SK-N-SH treated with all-trans-retinoic acid at 6 μM for 48 hours (cell line): ENCODE results near the gene PADI2.

Source experiments
- ATAC-seq: fragments of 200-7000 bp; cut with Tn5 transposase; 3 replicates; pipeline ENCODE4 v1.9.1; 2020; ENCODE audit warnings: mild to moderate bottlenecking, moderate library complexity
- ARNTL ChIP-seq: fragments of 450-650 bp; formaldehyde crosslinking; IDR thresholded peaks from 2 replicates; pipeline ENCODE4 v1.5.0; 2020; ENCODE audit warnings: low read depth, mild to moderate bottlenecking, moderate library complexity, borderline replicate concordance
- BACH2 ChIP-seq: fragments of 250-450 bp; sonication (Bioruptor Pico); IDR thresholded peaks from 2 replicates; pipeline ENCODE4 v1.9.0; 2021; ENCODE audit warnings: mild to moderate bottlenecking, borderline replicate concordance
- CSDC2 ChIP-seq: fragments of 250-450 bp; sonication (Bioruptor Pico); IDR thresholded peaks from 2 replicates; pipeline ENCODE4 v1.5.0; 2020; ENCODE audit warnings: mild to moderate bottlenecking, moderate library complexity
- ESRRG ChIP-seq: fragments of 250-450 bp; sonication (Bioruptor Pico); IDR thresholded peaks from 2 replicates; pipeline ENCODE4 v1.6.1; 2021; ENCODE audit warnings: mild to moderate bottlenecking
- ISL1 ChIP-seq: fragments of 250-450 bp; sonication (Bioruptor Pico); IDR thresholded peaks from 2 replicates; pipeline ENCODE4 v2.1.2; 2022; ENCODE audit warnings: mild to moderate bottlenecking, moderate library complexity
- OSR1 ChIP-seq: fragments of 250-450 bp; sonication (Bioruptor Pico); IDR thresholded peaks from 2 replicates; pipeline ENCODE4 v1.8.0; 2022; ENCODE audit warnings: moderate library complexity, mild to moderate bottlenecking, inconsistent platforms
- RARB ChIP-seq: fragments of 250-450 bp; sonication (Bioruptor Pico); IDR thresholded peaks from 2 replicates; pipeline ENCODE4 v1.8.0; 2021; ENCODE audit warnings: mild to moderate bottlenecking, moderate library complexity
- TOX ChIP-seq: fragments of 250-450 bp; sonication (Bioruptor Pico); IDR thresholded peaks from 2 replicates; pipeline ENCODE4 v1.8.0; 2021; ENCODE audit warnings: mild to moderate bottlenecking, moderate library complexity, borderline replicate concordance
- ZC3H10 ChIP-seq: fragments of 250-450 bp; sonication (Bioruptor Pico); IDR thresholded peaks from 2 replicates; pipeline ENCODE4 v1.5.1; 2021; ENCODE audit warnings: mild to moderate bottlenecking, moderate library complexity
- ZFP3 ChIP-seq: fragments of 250-450 bp; sonication (Bioruptor Pico); IDR thresholded peaks from 2 replicates; pipeline ENCODE4 v1.5.0; 2020; ENCODE audit warnings: mild to moderate bottlenecking, moderate library complexity
- ZFP30 ChIP-seq: fragments of 450-650 bp; formaldehyde crosslinking; IDR thresholded peaks from 2 replicates; pipeline ENCODE4 v1.5.0; 2022; ENCODE audit warnings: mild to moderate bottlenecking, moderate library complexity
- ZNF565 ChIP-seq: fragments of 450-650 bp; formaldehyde crosslinking; conservative IDR thresholded peaks from 2 replicates; pipeline ENCODE4 v1.5.0; 2020; ENCODE audit warnings: low read depth, mild to moderate bottlenecking, moderate library complexity
- ZNF8 ChIP-seq: fragments of 450-650 bp; formaldehyde crosslinking; IDR thresholded peaks from 2 replicates; pipeline ENCODE4 v1.5.0; 2020; ENCODE audit warnings: mild to moderate bottlenecking, moderate library complexity
- TF ChIP-seq, protein P1 (sequence below): fragments of 250-450 bp; sonication (Bioruptor Pico); IDR thresholded peaks from 2 replicates; pipeline ENCODE4 v1.5.1; 2020; ENCODE audit warnings: low read depth, mild to moderate bottlenecking, moderate library complexity
- TF ChIP-seq, protein P2 (sequence below): fragments of 250-450 bp; sonication (Bioruptor Pico); IDR thresholded peaks from 2 replicates; pipeline ENCODE4 v1.5.1; 2021; ENCODE audit warnings: mild to moderate bottlenecking, moderate library complexity
- TF ChIP-seq, protein P3 (sequence below): fragments of 250-450 bp; sonication (Bioruptor Pico); IDR thresholded peaks from 2 replicates; pipeline ENCODE4 v1.8.0; 2021; ENCODE audit warnings: low read depth, mild to moderate bottlenecking, moderate library complexity, borderline replicate concordance
- TF ChIP-seq, protein P4 (sequence below): fragments of 250-450 bp; sonication (Bioruptor Pico); IDR thresholded peaks from 2 replicates; pipeline ENCODE4 v1.8.0; 2020; ENCODE audit warnings: mild to moderate bottlenecking, moderate library complexity, borderline replicate concordance

Gene PADI2

DNA sequence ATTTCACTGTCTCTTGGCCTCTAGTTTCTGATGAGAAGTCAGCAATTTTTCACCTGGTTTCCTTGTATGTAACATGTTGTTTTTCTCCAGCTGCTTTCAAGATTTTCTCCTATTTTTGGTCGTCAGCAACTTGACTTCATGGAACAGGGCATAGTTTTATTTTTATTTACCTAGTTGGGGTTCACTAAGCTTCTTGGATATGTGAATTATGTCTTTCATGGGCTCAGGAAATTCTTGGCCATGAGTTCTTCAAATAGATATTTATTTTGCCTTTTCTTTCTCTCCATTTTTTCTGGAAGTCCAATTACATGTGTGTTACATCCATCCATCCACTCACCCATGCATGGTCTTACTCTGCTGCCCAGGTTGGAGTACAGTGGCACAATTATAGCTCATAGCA lies 79.1 kb downstream of the PADI2 start (continued):
- TF ChIP-seq, protein P1, sequence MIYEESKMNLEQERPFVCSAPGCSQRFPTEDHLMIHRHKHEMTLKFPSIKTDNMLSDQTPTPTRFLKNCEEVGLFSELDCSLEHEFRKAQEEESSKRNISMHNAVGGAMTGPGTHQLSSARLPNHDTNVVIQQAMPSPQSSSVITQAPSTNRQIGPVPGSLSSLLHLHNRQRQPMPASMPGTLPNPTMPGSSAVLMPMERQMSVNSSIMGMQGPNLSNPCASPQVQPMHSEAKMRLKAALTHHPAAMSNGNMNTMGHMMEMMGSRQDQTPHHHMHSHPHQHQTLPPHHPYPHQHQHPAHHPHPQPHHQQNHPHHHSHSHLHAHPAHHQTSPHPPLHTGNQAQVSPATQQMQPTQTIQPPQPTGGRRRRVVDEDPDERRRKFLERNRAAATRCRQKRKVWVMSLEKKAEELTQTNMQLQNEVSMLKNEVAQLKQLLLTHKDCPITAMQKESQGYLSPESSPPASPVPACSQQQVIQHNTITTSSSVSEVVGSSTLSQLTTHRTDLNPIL (CRISPR knock-in tag) = no peak
- no peak for TF ChIP-seq ZFP3 (CRISPR knock-in tag)
- TF ChIP-seq ISL1 (CRISPR knock-in tag) = no peak
- TF ChIP-seq ZC3H10 = no peak

DNA sequence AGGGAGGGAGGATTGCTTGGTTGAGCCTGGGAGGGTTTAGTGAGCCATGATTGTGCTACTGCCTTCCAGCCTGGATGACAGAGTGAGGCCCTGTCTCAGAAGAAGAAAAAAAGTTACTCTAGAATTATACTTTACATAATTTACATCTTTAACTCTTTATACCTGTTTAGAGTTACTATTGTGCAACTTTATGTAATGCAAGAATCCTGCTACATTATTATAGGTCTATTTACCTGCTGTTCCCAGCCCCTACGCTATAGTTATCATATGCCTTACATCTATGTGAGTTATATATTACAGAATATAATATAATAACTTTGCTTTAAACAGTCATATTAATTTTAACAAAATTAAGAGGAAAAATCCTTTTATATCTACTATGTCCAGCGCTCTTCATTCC lies 79.7 kb downstream of the PADI2 start:
- TF ChIP-seq ZNF8 (CRISPR knock-in tag) (no peak), ESRRG (CRISPR knock-in tag) (no peak), ZFP3 (CRISPR knock-in tag) (no peak), ISL1 (CRISPR knock-in tag) (no peak), ARNTL (CRISPR knock-in tag) (no peak), ZNF565 (CRISPR knock-in tag) (no peak), CSDC2 (CRISPR knock-in tag) (no peak), TOX (no peak), ZFP30 (no peak), OSR1 (CRISPR knock-in tag) (no peak), RARB (CRISPR knock-in tag) (no peak)
- TF ChIP-seq, protein P1 (CRISPR knock-in tag) = no peak
- TF ChIP-seq, protein P2, sequence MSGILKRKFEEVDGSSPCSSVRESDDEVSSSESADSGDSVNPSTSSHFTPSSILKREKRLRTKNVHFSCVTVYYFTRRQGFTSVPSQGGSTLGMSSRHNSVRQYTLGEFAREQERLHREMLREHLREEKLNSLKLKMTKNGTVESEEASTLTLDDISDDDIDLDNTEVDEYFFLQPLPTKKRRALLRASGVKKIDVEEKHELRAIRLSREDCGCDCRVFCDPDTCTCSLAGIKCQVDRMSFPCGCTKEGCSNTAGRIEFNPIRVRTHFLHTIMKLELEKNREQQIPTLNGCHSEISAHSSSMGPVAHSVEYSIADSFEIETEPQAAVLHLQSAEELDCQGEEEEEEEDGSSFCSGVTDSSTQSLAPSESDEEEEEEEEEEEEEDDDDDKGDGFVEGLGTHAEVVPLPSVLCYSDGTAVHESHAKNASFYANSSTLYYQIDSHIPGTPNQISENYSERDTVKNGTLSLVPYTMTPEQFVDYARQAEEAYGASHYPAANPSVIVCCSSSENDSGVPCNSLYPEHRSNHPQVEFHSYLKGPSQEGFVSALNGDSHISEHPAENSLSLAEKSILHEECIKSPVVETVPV (CRISPR knock-in tag) = no peak
- TF ChIP-seq, protein P3, sequence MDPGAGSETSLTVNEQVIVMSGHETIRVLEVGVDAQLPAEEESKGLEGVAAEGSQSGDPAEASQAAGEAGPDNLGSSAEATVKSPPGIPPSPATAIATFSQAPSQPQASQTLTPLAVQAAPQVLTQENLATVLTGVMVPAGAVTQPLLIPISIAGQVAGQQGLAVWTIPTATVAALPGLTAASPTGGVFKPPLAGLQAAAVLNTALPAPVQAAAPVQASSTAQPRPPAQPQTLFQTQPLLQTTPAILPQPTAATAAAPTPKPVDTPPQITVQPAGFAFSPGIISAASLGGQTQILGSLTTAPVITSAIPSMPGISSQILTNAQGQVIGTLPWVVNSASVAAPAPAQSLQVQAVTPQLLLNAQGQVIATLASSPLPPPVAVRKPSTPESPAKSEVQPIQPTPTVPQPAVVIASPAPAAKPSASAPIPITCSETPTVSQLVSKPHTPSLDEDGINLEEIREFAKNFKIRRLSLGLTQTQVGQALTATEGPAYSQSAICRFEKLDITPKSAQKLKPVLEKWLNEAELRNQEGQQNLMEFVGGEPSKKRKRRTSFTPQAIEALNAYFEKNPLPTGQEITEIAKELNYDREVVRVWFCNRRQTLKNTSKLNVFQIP (CRISPR knock-in tag) = no peak

DNA sequence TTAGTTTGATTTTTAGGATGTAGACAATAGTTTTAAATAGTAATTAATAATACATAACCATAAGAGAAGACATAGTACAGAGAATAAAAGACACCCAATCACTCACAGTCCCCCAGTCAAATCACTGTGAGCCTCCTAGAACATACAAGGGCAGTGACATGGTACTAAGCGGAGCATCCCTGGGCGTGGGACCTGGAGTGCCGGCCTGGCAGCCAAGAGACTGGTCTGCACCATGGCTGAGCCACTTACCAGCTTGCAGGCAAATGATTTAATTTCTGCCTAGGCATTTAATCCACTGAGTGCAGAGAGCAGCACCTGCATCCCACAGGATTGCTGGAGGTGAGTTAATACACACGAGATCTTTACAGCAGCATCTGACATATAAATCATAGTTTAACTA lies 85.8 kb downstream of the PADI2 start:
- TF ChIP-seq, protein P4, sequence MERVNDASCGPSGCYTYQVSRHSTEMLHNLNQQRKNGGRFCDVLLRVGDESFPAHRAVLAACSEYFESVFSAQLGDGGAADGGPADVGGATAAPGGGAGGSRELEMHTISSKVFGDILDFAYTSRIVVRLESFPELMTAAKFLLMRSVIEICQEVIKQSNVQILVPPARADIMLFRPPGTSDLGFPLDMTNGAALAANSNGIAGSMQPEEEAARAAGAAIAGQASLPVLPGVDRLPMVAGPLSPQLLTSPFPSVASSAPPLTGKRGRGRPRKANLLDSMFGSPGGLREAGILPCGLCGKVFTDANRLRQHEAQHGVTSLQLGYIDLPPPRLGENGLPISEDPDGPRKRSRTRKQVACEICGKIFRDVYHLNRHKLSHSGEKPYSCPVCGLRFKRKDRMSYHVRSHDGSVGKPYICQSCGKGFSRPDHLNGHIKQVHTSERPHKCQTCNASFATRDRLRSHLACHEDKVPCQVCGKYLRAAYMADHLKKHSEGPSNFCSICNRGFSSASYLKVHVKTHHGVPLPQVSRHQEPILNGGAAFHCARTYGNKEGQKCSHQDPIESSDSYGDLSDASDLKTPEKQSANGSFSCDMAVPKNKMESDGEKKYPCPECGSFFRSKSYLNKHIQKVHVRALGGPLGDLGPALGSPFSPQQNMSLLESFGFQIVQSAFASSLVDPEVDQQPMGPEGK = no peak
- TF ChIP-seq BACH2 (CRISPR knock-in tag) (no peak), TOX (no peak), ZFP30 (no peak)
- no peak for ATAC-seq

More for the DNA sequence above, 79.7 kb downstream of the PADI2 start:
- ATAC-seq = no peak

DNA sequence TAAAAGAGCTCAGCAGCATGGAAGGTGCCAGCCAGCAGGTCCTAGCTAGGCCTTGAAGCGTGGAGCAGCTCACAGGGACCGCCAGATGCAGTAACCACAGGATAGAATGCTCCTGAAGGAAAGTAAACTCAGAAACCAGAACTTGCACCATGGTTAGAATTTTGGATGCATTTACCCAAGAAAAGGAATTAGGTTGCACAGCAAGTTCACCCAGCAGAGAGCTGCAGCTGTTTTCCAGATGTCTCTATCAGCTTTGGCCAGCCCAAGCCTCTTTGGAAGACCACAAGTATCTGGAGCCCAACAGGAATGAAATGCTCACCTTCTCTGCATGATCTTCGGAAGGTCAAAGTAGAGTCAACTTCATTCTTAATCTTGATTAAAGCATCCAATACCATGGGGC lies 86.5 kb downstream of the PADI2 start:
- TF ChIP-seq ZFP3 (CRISPR knock-in tag) = no peak
- TF ChIP-seq ARNTL (CRISPR knock-in tag) = no peak
- no peak for TF ChIP-seq ISL1 (CRISPR knock-in tag)
- TF ChIP-seq, protein P1 (CRISPR knock-in tag) = no peak
- TF ChIP-seq BACH2 (CRISPR knock-in tag) = no peak
- no peak for TF ChIP-seq RARB (CRISPR knock-in tag)
- no peak for TF ChIP-seq ZNF565 (CRISPR knock-in tag)
- TF ChIP-seq, protein P3 (CRISPR knock-in tag) = no peak
- TF ChIP-seq ZNF8 (CRISPR knock-in tag) = no peak
- no peak for ATAC-seq
